Keratinocyte (primary cell): ENCODE results near the gene SLU7. TPM values are rescaled to one million over a fixed set of nuclear protein-coding genes. Genes with fewer than 3 reads are reported as not detected.

Experiments used
- DNase-seq: peaks from one replicate; pipeline ENCODE4 v3.0.0-alpha.2; 2011; ENCODE audit warnings: low read depth, missing footprints, low spot score
- FAIRE-seq: peaks from 2 replicates; lab custom pipeline; 2011; peaks lifted over from hg19 to GRCh38; lab: Jason Lieb, UNC
- H2AFZ ChIP-seq: 2 replicates; pipeline ENCODE4 v1.6.0; 2012; ENCODE audit warnings: low read length, control low read depth, inconsistent platforms; ENCODE audit not compliant: control insufficient read depth
- H3K27ac ChIP-seq: 2 replicates; pipeline ENCODE4 v1.5.1; 2011; ENCODE audit warnings: low read length; ENCODE audit not compliant: control insufficient read depth, insufficient read depth
- H3K27me3 ChIP-seq: 3 replicates; pipeline ENCODE4 v1.6.0; 2011; ENCODE audit warnings: low read length; ENCODE audit not compliant: control insufficient read depth, insufficient read depth; ENCODE audit errors: extremely low read depth
- H3K36me3 ChIP-seq, 2 experiments: 2 replicates in 1 of 2; 3 replicates in 1 of 2; pipeline ENCODE4 v1.5.1; 2011; ENCODE audit warnings: low read length in 2 of 2, mild to moderate bottlenecking in 1 of 2; ENCODE audit not compliant: control insufficient read depth in 2 of 2, insufficient read depth in 2 of 2; ENCODE audit errors: extremely low read depth in 1 of 2
- H3K4me1 ChIP-seq: 3 replicates; pipeline ENCODE4 v1.5.1; 2011; ENCODE audit warnings: low read length; ENCODE audit not compliant: control insufficient read depth, insufficient read depth; ENCODE audit errors: extremely low read depth
- H3K4me2 ChIP-seq: 3 replicates; pipeline ENCODE4 v1.6.0; 2011; ENCODE audit warnings: low read depth, low read length; ENCODE audit not compliant: control insufficient read depth, insufficient read depth; ENCODE audit errors: extremely low read depth
- H3K4me3 ChIP-seq, 3 experiments: fragments of 200-600 bp in 1 of 3; sonication (generic) in 1 of 3; 2 replicates in 2 of 3; 3 replicates in 1 of 3; pipeline ENCODE4 v1.5.1; 2011 to 2016; ENCODE audit warnings: low read length in 3 of 3, mild to moderate bottlenecking in 3 of 3, control low read depth in 2 of 3, inconsistent platforms in 1 of 3, low read depth in 1 of 3, mixed read lengths in 1 of 3, mixed run types in 1 of 3, moderate library complexity in 1 of 3; ENCODE audit not compliant: control insufficient read depth in 2 of 3, insufficient read depth in 2 of 3; ENCODE audit errors: extremely low read depth in 1 of 3
- H3K79me2 ChIP-seq: 2 replicates; pipeline ENCODE4 v1.6.0; 2012; ENCODE audit warnings: low read length; ENCODE audit not compliant: control insufficient read depth, insufficient read depth
- H3K9ac ChIP-seq: 3 replicates; pipeline ENCODE4 v1.6.0; 2011; ENCODE audit warnings: low read length; ENCODE audit not compliant: control insufficient read depth, insufficient read depth; ENCODE audit errors: extremely low read depth
- H3K9me1 ChIP-seq: 3 replicates; pipeline ENCODE4 v1.6.0; 2011; ENCODE audit warnings: low read length; ENCODE audit not compliant: control insufficient read depth, insufficient read depth; ENCODE audit errors: extremely low read depth
- H3K9me3 ChIP-seq: 2 replicates; pipeline ENCODE4 v1.5.1; 2012; ENCODE audit warnings: low read depth, low read length; ENCODE audit not compliant: control insufficient read depth
- H4K20me1 ChIP-seq: 3 replicates; pipeline ENCODE4 v1.6.0; 2011; ENCODE audit warnings: low read length; ENCODE audit not compliant: control insufficient read depth, insufficient read depth; ENCODE audit errors: extremely low read depth
- CTCF ChIP-seq, 3 experiments: IDR thresholded peaks in 1 of 3; conservative IDR thresholded peaks in 1 of 3; optimal IDR thresholded peaks in 1 of 3; 2 replicates in 2 of 3; 3 replicates in 1 of 3; pipeline versions ENCODE3 to v1.5.1; 2011; ENCODE audit warnings: low read length in 3 of 3, mild to moderate bottlenecking in 3 of 3, moderate library complexity in 2 of 3, control low read depth in 1 of 3, inconsistent platforms in 1 of 3; ENCODE audit not compliant: insufficient read depth in 2 of 3; ENCODE audit errors: extremely low read depth in 1 of 3
- EZH2 ChIP-seq: IDR thresholded peaks from one replicate; pipeline ENCODE4 v1.6.1; 2012; ENCODE audit warnings: inconsistent platforms, mild to moderate bottlenecking, low read length, moderate library complexity
- dilution Hi-C: fragments of 300-500 bp; cut with MboI; formaldehyde crosslinking; loops from one replicate; pipeline ENCODE4 v1.7.0; 2020; ENCODE audit warnings: low sequenced_read_pairs; ENCODE audit not compliant: extremely low pct_ligation_motif_present
- polyA plus RNA-seq, 5 experiments: library from polyadenylated mRNA; depleted of rRNA in 3 of 5; stranded (reverse) in 3 of 5; stranded (forward) in 1 of 5; unstranded in 1 of 5; fragments of >200 nt; gene quantifications; 1 replicate in 1 of 5; 2 replicates in 3 of 5; 3 replicates in 1 of 5; pipeline versions ENCODE4 v1.2.1 to v1.2.3, GENCODE V29; 2011 to 2012; ENCODE audit warnings: missing spikeins in 2 of 5, low read depth in 1 of 5, low replicate concordance in 1 of 5

Gene SLU7
- polyA plus RNA-seq, 1 donor (not counting 4 experiments of a cell fraction or from before 2014, with no cell fraction given): 29.7 TPM

DNA sequence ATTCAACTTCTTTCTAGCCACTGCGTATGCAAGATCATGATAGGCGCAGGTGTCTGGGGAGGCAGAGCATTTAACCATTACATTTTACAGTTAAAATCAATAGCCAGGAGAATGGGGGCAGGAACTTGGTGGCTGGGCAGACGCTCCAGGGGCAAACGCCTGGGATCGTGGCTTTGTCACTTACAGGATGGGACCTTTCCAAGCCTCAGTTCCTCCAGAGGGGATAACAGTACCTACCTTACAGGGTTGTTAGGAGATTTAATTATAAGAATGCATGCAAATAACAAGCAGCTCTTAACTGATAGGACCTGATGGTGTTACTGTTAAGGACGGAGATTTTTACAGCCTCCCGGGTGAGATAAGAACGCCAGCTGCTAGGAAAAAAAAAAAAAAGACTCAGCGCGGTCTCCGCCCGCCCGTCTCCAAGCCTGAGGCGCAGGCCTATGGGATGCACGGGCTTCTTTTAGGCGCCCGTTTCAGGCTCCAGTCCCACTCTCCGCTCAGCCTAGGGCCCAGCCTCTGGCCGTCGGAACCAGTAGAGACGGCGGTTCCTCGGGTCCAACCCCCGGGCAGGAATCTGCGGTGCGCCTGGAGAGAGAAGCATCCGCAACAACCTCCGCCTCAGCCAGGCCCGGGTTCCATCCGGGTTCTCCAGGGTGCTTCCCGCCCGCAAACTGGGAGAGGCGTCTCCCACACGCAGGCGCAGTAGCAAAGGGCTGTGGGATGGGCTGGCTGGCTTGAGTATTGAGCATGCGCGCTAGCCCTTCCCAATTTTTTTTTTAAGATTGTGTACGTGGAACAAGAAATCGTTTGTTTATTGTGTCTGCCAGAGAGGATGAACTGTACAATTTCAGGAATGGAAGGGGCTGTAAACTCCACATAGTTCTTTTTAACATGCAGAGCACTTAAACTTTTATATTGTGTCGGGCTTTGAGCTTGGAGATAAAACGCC lies 19.2 kb downstream of the SLU7 start, which contains the start of gene FAM200C:
Gene FAM200C, minus strand, starts transcription at position 653 of the 952 bp plus-strand sequence. CDS start 4,564 bp downstream, outside the sequence.
- peak within 1 kb of the TSS; percentile 54 to 96 (median 90) for H3K4me3 ChIP-seq
- peak within 1 kb of the TSS; percentile 90 for H3K27ac ChIP-seq
- TF ChIP-seq CTCF (optimal IDR thresholded peaks at IDR 0.05 in 1 of 3, IDR thresholded peaks at IDR 0.05 in 1 of 3, conservative IDR thresholded peaks at IDR 0.05 in 1 of 3; ENCODE audit: extremely low read depth in 1 of 3, insufficient read depth in 2 of 3, low read length in 3 of 3) (no peak), EZH2 (no peak)
- no peaks in the 10 kb centered on the region for H4K20me1 ChIP-seq
- no peak for FAIRE-seq
- peak within 1 kb of the TSS; percentile 96 for H3K9ac ChIP-seq
- H3K79me2 ChIP-seq: peaks cover 11% of the 10 kb centered on the region
- peak within 1 kb of the TSS; percentile 91 for H2AFZ ChIP-seq
- peak; percentile 67 for DNase-seq
- peaks cover 8% of the 10 kb centered on the region for H3K4me1 ChIP-seq
- no peaks in the 10 kb centered on the region for H3K9me3 ChIP-seq
- dilution Hi-C loops: no loop called here
- no peaks in the 10 kb centered on the region for H3K27me3 ChIP-seq
- peaks cover 10 to 18% of the 10 kb centered on the region in 2 experiments for H3K36me3 ChIP-seq
- H3K9me1 ChIP-seq: no peaks in the 10 kb centered on the region
- H3K4me2 ChIP-seq: peak within 1 kb of the TSS; percentile 98

DNA sequence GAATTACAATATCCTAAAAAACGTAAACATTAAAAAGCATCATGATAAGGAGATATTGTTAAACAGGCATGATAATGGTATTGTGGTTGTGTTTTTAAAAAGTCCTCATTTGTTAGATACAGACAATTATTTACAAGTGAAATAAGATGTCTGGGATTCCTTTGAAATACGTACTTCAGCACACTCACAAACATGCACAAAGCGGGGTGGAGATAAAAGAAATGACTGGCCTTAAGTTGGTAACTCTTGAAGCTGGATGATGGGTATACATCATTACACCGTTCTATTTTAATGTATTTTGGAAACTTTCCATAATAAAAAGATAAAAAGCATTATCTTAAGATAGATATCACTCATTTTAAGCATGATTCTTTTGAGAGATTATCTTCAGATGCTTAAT lies 20.1 kb downstream of the SLU7 start:
- H3K27me3 ChIP-seq: no peaks in the 10 kb centered on the region
- DNase-seq: no peak
- peak overlapping the region in 2 of 3 experiments; percentile 90 to 96 for H3K4me3 ChIP-seq
- H3K79me2 ChIP-seq: peaks cover 11% of the 10 kb centered on the region
- no peaks in the 10 kb centered on the region for H3K9me3 ChIP-seq
- H4K20me1 ChIP-seq: no peaks in the 10 kb centered on the region
- TF ChIP-seq EZH2 (no peak), CTCF (optimal IDR thresholded peaks at IDR 0.05 in 1 of 3, IDR thresholded peaks at IDR 0.05 in 1 of 3, conservative IDR thresholded peaks at IDR 0.05 in 1 of 3; ENCODE audit: extremely low read depth in 1 of 3, insufficient read depth in 2 of 3, low read length in 3 of 3) (no peak)
- no peak overlapping the region for H2AFZ ChIP-seq
- peaks cover 8% of the 10 kb centered on the region for H3K4me1 ChIP-seq
- no peaks in the 10 kb centered on the region for H3K9me1 ChIP-seq
- H3K36me3 ChIP-seq: peaks cover 6 to 18% of the 10 kb centered on the region in 2 experiments
- H3K4me2 ChIP-seq: peak overlapping the region; percentile 98
- peak; percentile 53 for FAIRE-seq
- dilution Hi-C loops: no loop called here
- no peak overlapping the region for H3K27ac ChIP-seq
- peak overlapping the region; percentile 96 for H3K9ac ChIP-seq
